HG03469 (cell line): ENCODE measurements around the gene SELPLG.
"Not testable (repeated sequence)": the region's sequence is repeated elsewhere in the genome, so short reads cannot be mapped to it uniquely, and the experiment has no call there.

Experiments used
- ATAC-seq: cut with Tn5 transposase; IDR thresholded peaks from one replicate; pipeline ENCODE4 v1.9.1; 2021; ENCODE audit warnings: mild to moderate bottlenecking, moderate library complexity, moderate number of reproducible peaks; ENCODE audit not compliant: unreplicated experiment

Gene SELPLG

GRCh38 chr12:108656247-108656646 lies 22.6 kb upstream of the SELPLG start:
- not testable (repeated sequence) for ATAC-seq

DNA sequence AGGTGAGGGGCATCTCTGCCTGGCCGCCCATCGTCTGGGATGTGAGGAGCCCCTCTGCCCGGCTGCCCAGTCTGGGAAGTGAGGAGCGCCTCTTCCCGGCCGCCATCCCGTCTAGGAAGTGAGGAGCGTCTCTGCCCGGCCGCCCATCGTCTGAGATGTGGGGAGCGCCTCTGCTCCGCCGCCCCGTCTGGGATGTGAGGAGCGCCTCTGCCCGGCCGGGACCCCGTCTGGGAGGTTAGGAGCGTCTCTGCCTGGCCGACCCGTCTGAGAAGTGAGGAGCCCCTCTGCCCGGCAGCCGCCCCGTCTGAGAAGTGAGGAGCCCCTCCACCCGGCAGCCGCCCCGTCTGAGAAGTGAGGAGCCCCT lies 22.1 kb upstream of the SELPLG start:
- not testable (repeated sequence) for ATAC-seq

DNA sequence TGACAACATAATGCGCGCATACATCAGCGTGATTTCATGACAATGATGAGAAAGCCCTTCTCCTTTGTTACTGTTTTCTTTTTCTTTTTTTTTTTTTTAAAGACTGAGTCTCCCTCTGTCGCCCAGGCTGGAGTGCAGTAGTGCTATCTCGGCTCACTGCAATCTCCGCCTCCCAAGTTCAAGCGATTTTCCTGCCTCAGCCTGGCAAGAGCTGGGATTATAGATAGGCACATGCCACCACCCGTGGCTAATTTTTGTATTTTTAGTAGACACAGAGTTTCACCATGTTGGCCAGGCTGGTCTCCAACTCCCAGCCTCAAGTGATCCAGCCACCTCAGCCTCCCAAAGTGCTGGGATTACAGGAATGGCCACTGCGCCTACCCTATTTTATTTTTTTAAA lies 20.9 kb upstream of the SELPLG start:
- ATAC-seq = not testable (repeated sequence)

DNA sequence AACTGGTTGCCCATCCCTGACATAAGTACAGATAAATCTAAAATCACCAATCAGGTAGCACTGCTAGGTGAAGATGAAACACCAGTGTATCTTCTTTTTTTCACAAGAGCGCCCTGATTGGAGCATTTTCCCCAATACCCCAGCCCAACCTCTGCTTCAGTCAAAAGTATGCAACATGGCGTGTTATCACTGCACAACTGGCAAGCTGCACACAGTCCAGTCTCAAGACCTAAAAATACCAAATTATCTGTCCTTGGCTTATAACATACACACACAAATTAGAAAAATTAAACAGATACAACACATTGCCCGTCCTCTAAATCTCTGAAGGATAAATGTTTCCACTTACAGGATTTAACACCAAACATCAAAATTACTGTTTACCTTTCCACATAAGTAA lies 20.2 kb upstream of the SELPLG start:
- no peak for ATAC-seq

GRCh38 chr12:108653082-108653516 lies 19.4 kb upstream of the SELPLG start:
- ATAC-seq = no peak

GRCh38 chr12:108650083-108650482 lies 16.4 kb upstream of the SELPLG start:
- no peak for ATAC-seq

DNA sequence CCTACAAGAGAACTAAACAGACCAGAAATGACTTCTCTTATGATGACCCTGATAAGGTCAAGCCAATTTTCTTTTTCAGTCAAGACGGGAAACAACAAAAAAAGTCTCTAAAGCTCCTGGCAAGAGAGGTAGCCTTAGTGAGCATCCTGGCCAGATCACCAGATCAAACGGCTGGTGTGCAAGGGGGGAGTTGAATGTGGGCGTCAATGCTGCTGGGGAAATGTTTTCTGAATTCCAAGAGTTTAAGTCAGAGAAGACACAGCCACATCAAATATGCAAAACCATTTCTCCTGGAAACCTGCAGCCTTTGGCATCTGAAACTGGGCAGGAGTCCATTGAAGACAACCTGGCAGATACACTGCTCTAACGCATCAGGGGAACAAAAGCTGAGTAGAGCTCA lies 16.0 kb upstream of the SELPLG start:
- ATAC-seq = no peak

- ATAC-seq = no peak
Measured at GRCh38 chr12:108649126-108649525, 15.4 kb upstream of the SELPLG start.

- no peak for ATAC-seq
Measured at GRCh38 chr12:108648371-108648770, 14.7 kb upstream of the SELPLG start.

DNA sequence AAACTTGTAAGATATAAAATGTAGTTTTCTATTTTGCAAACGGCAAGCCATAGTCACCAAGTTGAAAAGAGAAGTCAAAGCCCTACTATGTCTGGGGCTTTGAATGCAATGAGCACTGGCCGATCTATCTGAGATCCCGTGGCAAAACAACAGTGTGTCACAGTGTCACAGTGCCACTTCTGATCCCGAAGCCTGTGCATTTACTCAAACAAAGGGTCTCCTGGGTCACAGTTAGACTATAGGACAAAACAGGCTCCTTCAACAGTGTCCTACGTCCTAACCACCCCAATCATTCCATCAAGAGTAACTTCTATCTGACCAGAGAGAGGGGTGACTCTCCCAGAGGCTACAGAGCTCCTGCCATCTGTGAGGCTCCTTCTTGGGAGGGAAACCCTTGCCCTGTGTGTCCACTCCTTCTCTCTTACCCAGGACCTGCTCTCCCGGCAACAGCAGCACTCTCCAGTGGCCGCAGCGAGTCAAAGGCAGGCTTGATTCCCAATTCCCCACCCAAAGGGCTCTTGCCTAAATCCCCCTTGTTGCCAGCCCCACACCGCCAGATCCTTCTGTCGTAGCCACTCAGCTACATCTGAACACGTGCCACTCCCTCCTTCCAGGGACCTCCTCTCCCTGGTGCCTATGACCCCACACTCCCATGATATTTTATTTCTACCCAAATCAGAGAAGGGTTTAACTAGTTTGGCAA lies 14.0 kb upstream of the SELPLG start:
- no peak for ATAC-seq

DNA sequence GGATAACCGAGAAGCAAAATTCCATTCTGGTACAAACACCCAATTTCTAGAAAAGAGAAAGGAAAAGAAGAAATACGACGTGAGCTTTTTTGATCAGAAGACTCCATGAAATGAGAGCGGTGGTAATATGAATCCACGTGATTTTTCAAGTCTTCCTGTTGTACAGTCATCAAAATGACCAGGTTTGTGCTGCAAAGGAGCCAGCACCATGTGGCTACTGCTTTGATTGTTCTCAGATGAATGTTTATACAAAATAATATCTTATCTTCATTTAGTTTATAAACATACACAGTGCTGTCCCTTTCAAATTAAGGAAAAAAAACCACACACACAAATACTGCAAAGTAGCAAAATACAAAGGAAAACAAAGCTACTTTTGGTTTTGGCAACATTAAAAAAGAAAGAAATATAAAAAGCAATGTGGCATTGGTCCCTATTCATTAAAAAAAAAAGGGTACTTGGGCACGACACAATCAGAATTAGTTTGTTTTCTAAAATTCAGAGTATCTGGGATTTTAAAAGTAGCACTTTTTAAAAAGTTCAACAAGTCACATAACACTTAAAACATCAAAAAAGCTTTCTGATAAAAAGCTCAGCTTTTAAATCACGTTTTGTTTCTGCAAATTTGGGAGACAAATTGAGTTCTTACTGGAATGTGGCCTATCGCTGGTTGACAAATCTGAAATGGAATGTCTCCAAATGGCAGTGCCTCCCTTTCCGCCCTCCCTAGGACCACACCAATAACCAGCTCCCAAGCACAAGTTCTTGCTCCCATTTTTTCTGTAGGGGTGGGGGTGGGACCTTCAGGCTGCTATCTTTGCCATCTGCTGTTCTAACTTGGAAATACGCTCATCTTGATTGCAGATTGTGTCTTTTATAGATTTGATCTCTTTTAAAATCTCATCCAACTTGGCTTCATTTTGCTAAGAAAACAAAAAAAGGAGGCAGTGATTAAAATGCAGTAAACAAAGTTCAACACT lies 13.2 kb upstream of the SELPLG start:
- no peak for ATAC-seq

- ATAC-seq = no peak
Measured at GRCh38 chr12:108645686-108646599, 12.2 kb upstream of the SELPLG start.

GRCh38 chr12:108644811-108645120 lies 11.1 kb upstream of the SELPLG start:
- no peak for ATAC-seq

- no peak for ATAC-seq
Measured at GRCh38 chr12:108643941-108644810, 10.5 kb upstream of the SELPLG start.

DNA sequence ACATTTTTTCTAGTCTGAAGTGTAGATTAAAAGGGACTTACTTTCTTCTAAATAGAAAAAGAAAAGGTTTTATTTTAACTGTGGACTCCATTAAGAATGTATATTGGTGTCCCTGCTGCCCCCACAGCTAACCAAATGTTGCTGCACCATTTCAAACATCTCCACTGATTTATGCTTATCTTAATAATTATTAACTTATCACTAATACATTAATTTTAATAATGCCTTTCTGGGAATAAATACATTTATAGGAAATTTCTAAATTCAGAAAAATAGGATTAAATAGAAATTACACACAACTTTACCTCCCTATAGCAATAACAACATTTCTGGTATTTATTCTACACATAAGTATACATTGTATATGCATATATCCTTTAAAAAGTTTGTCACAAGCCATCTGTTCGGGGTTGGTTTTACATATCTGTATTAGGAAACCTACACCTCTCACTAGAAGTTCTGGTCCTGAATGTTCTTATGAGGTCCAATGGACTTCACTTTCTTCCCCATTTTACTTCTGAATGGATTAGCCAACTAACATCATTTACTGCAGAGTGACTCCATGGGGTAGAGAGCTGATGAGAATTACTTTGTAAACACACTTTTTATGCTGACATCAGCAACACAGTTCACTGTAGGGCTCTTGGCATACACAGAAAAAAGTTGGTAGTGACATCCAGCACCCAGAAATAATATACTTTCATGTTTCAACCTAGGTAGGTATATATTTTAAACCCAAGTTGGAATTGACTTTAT lies 9.4 kb upstream of the SELPLG start:
- ATAC-seq = no peak

GRCh38 chr12:108642269-108642870 lies 8.7 kb upstream of the SELPLG start:
- ATAC-seq = no peak

GRCh38 chr12:108641446-108642268 lies 8.0 kb upstream of the SELPLG start:
- ATAC-seq = no peak

GRCh38 chr12:108640802-108641445 lies 7.2 kb upstream of the SELPLG start:
- no peak for ATAC-seq
